Fibroblast of the conjunctiva (primary cell): ENCODE results near the gene PTHLH.

Experiments used
- DNase-seq: peaks from one replicate; pipeline ENCODE4 v3.0.0-alpha.2; 2010; ENCODE audit warnings: low read depth

PTHLH gene

DNA sequence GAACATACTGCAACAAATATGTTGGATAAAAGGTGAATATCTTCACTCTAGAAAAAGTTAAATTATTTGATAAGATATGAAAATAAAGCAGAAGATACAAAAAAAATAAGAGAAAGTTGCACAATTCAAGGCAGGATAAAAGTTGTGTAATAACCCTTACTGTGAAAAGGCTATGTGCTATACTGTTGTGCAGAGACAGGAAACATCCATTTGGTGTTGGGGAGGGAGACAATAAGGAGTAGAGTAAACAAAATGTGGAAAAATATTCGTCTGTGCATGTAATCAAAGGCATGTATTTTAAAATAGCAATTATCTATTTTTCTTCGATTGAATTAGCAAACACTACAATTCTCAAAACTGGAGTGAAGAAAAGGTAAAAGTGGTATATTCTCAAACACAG is 34.8 kb downstream of the PTHLH start:
- DNase-seq = no peak

DNA sequence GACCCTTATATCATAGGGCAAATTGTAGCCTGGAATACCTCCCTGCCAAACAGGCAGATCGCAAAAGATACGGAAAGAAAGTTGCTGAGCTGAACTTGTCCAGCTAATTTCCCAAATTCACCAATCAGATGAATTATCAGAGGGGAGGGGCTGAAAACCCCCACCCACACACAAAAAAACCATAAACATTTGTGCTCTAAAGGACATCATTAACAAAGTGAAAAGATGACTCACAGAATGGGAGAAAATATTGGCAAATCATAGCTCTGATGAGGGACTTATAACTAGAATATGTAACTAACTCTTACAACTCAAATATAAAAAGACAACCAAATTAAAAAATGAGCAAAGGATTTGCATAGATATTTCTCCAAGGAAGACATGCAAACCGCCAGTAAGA is 36.3 kb downstream of the PTHLH start:
- DNase-seq = no peak

DNA sequence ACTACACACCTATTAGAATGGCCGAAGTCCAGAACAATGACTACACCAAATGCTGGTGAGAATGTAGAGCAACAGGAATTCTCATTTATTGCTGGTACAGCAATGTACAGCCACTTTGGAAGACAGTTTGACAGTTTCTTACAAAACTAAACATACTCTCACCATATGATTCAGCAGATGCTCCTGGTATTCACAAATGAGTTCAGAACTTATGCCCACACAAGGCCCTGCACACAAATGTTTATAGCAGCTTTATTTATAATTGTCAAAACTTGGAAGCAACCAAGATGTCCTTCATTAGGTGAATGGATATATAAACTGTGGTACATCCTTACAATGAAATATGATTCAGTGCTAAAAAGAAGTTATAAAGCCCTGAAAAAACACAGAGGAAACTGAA is 38.3 kb downstream of the PTHLH start:
- DNase-seq = no peak

DNA sequence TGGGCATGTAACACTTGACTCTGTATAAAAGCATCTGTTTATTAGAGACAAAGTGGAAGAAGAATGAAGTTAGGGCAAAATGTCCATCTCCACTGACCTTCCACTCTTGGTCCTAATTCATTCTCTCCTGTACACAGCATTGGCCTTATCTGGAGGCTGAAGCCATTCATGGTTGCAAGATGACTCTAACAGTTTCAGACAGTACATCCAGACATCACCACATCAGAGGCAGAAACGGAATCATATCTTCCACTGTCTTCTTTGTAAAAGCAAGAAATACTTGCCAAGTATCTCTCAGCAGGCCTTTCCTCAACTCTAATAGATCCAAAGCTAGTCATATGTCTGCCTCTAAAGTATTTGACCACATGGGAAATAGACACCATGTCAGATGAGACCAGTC is 41.1 kb downstream of the PTHLH start:
- DNase-seq = no peak

DNA sequence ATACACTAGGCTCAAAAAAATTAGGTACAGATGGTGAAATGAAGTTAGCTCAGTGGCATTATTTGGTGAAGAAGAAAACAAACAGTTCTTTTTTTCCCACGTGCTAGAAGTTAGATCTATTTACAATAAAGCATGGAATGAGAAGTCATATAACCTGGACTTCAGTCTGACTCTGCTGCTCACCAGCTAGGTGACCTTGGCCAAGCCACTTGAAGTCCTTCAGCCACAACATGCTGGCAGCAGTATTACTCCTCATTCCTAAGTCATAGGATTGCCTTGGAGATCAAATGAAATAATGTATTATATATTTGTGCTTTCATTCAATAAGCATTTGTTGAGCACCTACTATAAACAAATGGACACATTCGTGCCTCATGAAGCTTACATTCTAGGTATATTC is 45.2 kb downstream of the PTHLH start:
- DNase-seq = no peak

DNA sequence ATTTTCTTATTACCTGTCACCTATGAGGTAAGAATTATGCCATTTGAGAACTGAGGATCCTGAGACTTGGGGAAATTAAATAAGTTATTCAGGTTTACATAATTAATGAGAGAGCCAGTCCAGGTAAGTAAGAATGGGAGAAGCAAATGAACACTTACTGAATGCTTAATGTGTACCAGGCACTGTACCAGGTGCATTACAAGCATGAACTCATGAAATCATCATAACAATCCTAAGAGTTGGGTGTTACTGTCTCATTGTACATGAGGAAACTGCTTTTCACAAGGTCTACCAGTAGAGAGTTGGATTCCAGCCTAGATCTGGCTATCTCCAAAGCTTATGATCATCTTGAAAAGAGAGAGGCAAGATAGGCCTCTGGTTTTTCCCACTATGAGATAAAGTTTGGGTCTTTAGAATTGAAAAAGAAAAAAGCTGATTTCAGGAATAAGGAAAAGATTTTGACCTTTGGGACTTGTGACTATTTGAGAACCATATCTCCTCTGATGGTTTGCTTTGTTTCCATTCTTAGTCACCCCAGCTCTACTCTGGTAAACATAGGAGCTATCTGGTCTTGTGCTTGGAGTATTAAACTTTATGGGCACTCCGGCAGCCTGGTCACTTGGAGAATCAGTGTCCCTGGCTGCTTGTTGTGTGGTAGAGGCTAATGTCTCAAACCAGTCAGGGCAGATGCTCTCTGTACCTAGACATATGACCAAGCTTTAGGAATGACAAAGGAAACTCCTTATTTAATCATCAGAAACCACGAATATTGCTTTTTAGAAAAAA is 48.0 kb downstream of the PTHLH start:
- no peak for DNase-seq

DNA sequence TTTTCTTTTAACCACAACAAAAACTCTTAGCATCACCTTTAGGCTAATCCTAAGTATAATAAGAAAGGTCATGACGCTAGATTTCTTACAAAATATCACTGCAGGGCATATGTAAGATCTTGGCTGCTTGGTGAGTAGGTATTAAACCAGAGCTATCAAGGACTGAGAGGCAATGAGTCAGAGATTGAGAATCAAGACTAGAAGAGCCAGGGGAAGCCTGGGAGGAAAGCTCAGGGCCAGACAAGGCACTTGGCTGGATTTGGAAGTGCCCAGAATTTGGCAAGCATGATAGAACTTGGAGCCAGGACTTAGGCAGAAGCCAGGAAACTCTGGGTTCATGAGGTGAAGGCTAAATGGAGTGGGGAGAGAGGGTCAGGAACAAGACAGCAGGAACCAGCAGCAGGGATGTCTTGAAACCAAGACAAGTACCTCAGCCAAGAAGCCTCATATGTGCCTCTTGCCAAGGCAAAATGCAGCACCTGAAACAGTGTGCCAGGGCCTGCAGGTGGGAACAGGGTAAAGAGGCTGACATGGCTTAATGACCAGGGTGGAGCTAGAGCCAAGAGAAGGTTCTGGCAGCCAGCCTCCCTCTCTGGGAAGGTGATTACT is 49.9 kb downstream of the PTHLH start:
- DNase-seq = peak; percentile 49

DNA sequence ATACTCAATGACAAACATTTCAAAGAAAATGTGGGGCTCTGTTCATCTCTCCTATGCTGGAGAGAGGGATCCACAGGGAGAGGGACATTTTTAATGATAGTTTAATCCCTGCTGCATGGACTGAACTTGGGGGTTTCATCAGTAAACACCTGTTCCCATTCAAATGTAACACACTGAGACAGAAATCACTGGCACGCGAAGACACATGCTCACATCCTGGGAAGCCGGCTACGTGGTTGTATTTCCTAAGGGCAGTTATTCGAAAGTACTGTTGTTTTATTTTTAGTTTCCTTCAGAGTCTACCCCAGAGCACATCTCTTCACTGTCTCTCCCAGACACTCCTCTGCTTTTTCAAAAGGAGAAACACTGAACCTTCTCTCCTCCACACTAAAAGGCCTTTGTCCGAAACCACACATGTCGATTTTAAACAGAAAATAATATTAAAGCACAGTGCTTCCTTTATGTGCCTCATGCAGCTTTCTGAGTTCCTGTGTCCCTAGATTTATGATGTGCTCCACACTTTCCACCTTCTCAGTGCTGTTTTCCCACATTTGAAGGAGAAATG is 52.8 kb downstream of the PTHLH start:
- DNase-seq = no peak

DNA sequence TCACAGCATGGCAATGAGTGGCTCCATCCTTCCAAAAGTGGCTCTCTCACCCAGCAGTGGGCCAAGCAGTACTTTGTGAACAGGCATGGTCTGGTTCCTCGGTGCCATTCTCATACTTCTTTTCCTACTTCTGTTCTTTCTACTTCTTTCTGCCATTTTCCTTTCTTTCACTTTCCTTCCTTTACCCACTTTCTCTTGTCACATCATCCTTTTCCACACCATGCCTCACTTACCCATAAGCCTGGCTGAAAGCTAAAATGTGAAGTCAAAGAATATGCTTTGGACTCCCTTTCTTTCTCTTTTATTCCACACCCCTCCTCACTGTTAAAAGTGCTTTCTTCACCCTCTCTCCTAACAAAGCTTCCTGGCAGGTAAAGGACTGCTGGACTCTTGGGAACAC is 57.0 kb downstream of the PTHLH start:
- DNase-seq = no peak

DNA sequence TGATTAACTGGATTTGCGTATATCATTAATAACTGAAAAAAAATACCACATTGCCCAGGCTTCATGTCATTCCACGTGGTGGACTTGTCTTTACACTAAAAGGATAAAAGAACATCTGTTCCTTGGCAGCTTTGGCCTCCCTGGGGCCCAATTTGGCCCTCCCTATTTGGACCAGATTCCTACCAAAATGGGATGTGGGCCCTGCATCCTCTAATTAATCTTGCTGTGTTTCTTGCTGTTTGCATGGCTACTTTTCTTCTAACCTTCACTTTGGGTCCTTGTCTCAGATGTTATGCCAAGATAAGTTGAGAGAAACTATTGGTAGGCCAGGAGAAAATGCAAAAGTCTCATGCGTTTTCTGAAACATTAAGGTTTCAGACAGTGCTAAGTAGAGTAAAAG is 57.5 kb downstream of the PTHLH start:
- DNase-seq = no peak

DNA sequence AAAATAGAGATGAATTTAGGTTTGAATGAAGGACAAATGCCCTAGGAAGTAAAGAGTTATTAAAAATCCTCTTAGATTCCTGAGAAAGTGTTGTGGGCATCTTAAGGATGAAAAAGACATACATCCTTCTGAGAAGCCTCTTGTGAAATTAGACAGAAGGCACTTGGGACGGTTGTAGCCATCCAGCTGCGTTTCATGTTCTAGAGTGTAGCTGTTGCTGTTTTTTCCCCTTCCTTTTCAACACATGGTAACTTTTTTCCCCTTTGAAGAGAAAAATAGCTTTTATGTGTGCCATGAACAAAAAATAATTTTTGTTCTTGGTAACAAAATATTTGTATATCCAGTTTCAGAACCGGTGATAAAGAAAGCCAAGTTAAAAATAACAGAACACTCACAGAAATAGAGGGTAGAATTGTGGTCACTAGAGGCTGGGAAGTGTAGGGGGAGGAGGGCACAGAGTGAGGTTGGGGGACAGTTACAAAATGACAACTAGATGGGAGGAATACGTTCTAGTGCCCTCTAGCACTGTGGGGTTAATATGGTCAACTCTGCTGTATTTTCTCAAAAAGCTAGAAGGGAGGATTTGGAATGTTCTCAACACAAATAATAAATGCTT is 58.4 kb downstream of the PTHLH start:
- DNase-seq = no peak

DNA sequence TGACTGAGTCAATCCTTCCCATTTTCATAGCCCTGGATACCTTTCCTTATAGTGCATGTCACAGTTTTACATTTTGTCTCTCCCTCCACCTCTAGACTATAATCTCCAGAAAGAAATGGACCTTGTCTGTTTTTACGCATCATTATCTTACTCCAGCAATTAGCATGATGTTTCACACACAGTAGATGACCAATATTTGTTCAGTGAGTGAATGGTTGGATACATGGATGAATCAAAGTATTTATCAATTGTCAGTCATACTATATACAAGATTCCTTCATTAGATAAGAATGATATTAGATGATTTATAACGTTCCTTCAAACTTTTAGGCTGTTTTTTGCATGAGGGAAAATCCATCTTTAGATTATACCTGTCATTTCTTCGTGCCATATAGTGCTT is 61.1 kb downstream of the PTHLH start:
- DNase-seq = no peak
